ENCODE results near the gene BABAM2.

GRCh38 chr2:28128281-28128950 is 237.9 kb downstream of the BABAM2 start:
- TF ChIP-seq, protein P1, sequence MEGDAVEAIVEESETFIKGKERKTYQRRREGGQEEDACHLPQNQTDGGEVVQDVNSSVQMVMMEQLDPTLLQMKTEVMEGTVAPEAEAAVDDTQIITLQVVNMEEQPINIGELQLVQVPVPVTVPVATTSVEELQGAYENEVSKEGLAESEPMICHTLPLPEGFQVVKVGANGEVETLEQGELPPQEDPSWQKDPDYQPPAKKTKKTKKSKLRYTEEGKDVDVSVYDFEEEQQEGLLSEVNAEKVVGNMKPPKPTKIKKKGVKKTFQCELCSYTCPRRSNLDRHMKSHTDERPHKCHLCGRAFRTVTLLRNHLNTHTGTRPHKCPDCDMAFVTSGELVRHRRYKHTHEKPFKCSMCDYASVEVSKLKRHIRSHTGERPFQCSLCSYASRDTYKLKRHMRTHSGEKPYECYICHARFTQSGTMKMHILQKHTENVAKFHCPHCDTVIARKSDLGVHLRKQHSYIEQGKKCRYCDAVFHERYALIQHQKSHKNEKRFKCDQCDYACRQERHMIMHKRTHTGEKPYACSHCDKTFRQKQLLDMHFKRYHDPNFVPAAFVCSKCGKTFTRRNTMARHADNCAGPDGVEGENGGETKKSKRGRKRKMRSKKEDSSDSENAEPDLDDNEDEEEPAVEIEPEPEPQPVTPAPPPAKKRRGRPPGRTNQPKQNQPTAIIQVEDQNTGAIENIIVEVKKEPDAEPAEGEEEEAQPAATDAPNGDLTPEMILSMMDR (IDR thresholded peaks at IDR 0.05): no peak
- TF ChIP-seq POLR2A (IDR thresholded peaks at IDR 0.05): no peak
- no peak for TF ChIP-seq EP300 (IDR thresholded peaks at IDR 0.05)
- TF ChIP-seq POLR2AphosphoS5 (IDR thresholded peaks at IDR 0.05): no peak

Data from sigmoid colon (tissue), 4 donors.